Endothelial cell of umbilical vein (primary cell): ENCODE results near the gene RAB7B. TPM values are rescaled to one million over a fixed set of nuclear protein-coding genes. Genes with fewer than 3 reads are reported as not detected.

ENCODE experiments used
- BruUV-seq: library from RNA; stranded (reverse); fragments of 400-500 nt; replicated peaks from 2 replicates; lab custom pipeline; 2021; lab: Mats Ljungman, UMichigan
- CTCF ChIA-PET: fragments of 300-600, 350-600 bp; sonication (Branson Sonifier 250); formaldehyde crosslinking; loops from one replicate; lab custom pipeline; 2021; ENCODE audit warnings: antibody characterized with exemption, inconsistent platforms; lab: Charles Lee
- POLR2A ChIA-PET: fragments of 300-600, 350-600 bp; sonication (Branson Sonifier 250); formaldehyde crosslinking; loops from one replicate; lab custom pipeline; 2021; ENCODE audit warnings: antibody characterized with exemption, inconsistent platforms; lab: Charles Lee
- DNase-seq: peaks from one replicate; pipeline ENCODE4 v3.0.0-alpha.2; 2011; ENCODE audit warnings: low read depth, low spot score
- FAIRE-seq: peaks from 2 replicates; lab custom pipeline; 2011; peaks lifted over from hg19 to GRCh38; lab: Jason Lieb, UNC
- H2AFZ ChIP-seq: 2 replicates; pipeline ENCODE4 v1.6.0; 2012; ENCODE audit warnings: low read depth, low read length, control low read depth, inconsistent platforms
- H3K27ac ChIP-seq: 2 replicates; pipeline ENCODE4 v1.5.1; 2011; ENCODE audit warnings: low read depth, mild to moderate bottlenecking, control low read depth, low read length, moderate library complexity; ENCODE audit not compliant: insufficient read depth
- H3K27me3 ChIP-seq, 2 experiments: 2 replicates each; pipeline versions ENCODE4 v1.6.0 to v1.6.1; 2011; ENCODE audit warnings: low read length in 2 of 2, mixed read lengths in 1 of 2; ENCODE audit not compliant: control insufficient read depth in 2 of 2, insufficient read depth in 2 of 2
- H3K36me3 ChIP-seq, 2 experiments: 2 replicates in 1 of 2; 3 replicates in 1 of 2; pipeline ENCODE4 v1.5.1; 2011; ENCODE audit warnings: low read length in 2 of 2, mild to moderate bottlenecking in 1 of 2, moderate library complexity in 1 of 2; ENCODE audit not compliant: control insufficient read depth in 2 of 2, insufficient read depth in 2 of 2; ENCODE audit errors: extremely low read depth in 1 of 2
- H3K4me1 ChIP-seq: 3 replicates; pipeline ENCODE4 v1.5.1; 2011; ENCODE audit warnings: mild to moderate bottlenecking, low read length; ENCODE audit not compliant: control insufficient read depth, insufficient read depth; ENCODE audit errors: extremely low read depth
- H3K4me2 ChIP-seq: 2 replicates; pipeline ENCODE4 v1.6.1; 2011; ENCODE audit warnings: low read length, control low read depth, mixed read lengths; ENCODE audit not compliant: insufficient read depth
- H3K4me3 ChIP-seq, 3 experiments: fragments of 200-600 bp in 1 of 3; sonication (generic), shearing (Covaris generic) in 1 of 3; replicated peaks in 1 of 3; 2 replicates each; pipeline ENCODE4 v1.5.1; 2011 to 2016; ENCODE audit warnings: control low read depth in 3 of 3, low read length in 3 of 3, mild to moderate bottlenecking in 2 of 3, inconsistent platforms in 1 of 3, low read depth in 1 of 3, moderate library complexity in 1 of 3; ENCODE audit not compliant: insufficient read depth in 1 of 3
- H3K79me2 ChIP-seq: 2 replicates; pipeline ENCODE4 v1.6.0; 2012; ENCODE audit warnings: low read length, inconsistent platforms; ENCODE audit not compliant: control insufficient read depth, insufficient read depth
- H3K9ac ChIP-seq: replicated peaks from 2 replicates; pipeline ENCODE3; 2011; ENCODE audit warnings: low read length, control low read depth; ENCODE audit not compliant: insufficient read depth; ENCODE audit errors: extremely low read depth
- H3K9me1 ChIP-seq: replicated peaks from 3 replicates; pipeline ENCODE4 v1.6.0; 2011; ENCODE audit warnings: mild to moderate bottlenecking, low read length; ENCODE audit not compliant: control insufficient read depth, insufficient read depth; ENCODE audit errors: extremely low read depth
- H3K9me3 ChIP-seq: replicated peaks from 2 replicates; pipeline ENCODE4 v1.5.1; 2012; ENCODE audit warnings: low read length, inconsistent platforms; ENCODE audit not compliant: control insufficient read depth, insufficient read depth
- H4K20me1 ChIP-seq: replicated peaks from 2 replicates; pipeline ENCODE3; 2011; ENCODE audit warnings: mild to moderate bottlenecking, low read length; ENCODE audit not compliant: control insufficient read depth, insufficient read depth; ENCODE audit errors: extremely low read depth
- EZH2 ChIP-seq: IDR thresholded peaks from 2 replicates; pipeline ENCODE4 v1.6.1; 2012; ENCODE audit warnings: borderline replicate concordance, low read depth, mild to moderate bottlenecking, moderate library complexity, low read length, inconsistent platforms; ENCODE audit not compliant: severe bottlenecking
- FOS ChIP-seq: IDR thresholded peaks from 2 replicates; pipeline ENCODE4 v1.6.1; 2011; ENCODE audit warnings: mild to moderate bottlenecking, low read length, moderate library complexity, borderline replicate concordance; ENCODE audit not compliant: insufficient read depth
- POLR2A ChIP-seq: IDR thresholded peaks from 2 replicates; pipeline ENCODE4 v1.6.1; 2012; ENCODE audit warnings: low read depth, mild to moderate bottlenecking, control low read depth, low read length
- POLR2AphosphoS5 ChIP-seq: IDR thresholded peaks from 2 replicates; pipeline ENCODE4 v1.6.1; 2012; ENCODE audit warnings: low read depth, mild to moderate bottlenecking, control low read depth, low read length, moderate library complexity; ENCODE audit not compliant: insufficient read depth
- dilution Hi-C: fragments of 300-500 bp; cut with MboI; formaldehyde crosslinking; loops from one replicate; pipeline ENCODE4 v1.15.0; 2019; ENCODE audit warnings: low sequenced_read_pairs; ENCODE audit not compliant: extremely low pct_ligation_motif_present
- intact Hi-C: fragments of 100-400 bp; cut with micrococcal nuclease; formaldehyde crosslinking; loops from one replicate; pipeline ENCODE4 v1.10.0; 2022
- polyA plus RNA-seq, 4 experiments: library from polyadenylated mRNA; depleted of rRNA in 3 of 4; stranded (reverse) in 3 of 4; unstranded in 1 of 4; fragments of >200 nt; gene quantifications; 2 replicates each; pipeline versions ENCODE4 v1.2.1 to v1.2.3, GENCODE V29; 2011 to 2012; ENCODE audit warnings: missing spikeins in 1 of 4
- total RNA-seq: library from RNA; stranded (reverse); gene quantifications from 2 replicates; pipeline ENCODE4 v1.2.3, GENCODE V29; 2021
- TF ChIP-seq, protein P1 (sequence below): IDR thresholded peaks from 2 replicates; pipeline ENCODE4 v1.6.1; 2011; ENCODE audit not compliant: insufficient read depth, insufficient read length

Gene RAB7B
- total and polyA plus RNA-seq, 2 donors (not counting 3 experiments of a cell fraction or from before 2014, with no cell fraction given) = 0.15 TPM; not detected in 1

DNA sequence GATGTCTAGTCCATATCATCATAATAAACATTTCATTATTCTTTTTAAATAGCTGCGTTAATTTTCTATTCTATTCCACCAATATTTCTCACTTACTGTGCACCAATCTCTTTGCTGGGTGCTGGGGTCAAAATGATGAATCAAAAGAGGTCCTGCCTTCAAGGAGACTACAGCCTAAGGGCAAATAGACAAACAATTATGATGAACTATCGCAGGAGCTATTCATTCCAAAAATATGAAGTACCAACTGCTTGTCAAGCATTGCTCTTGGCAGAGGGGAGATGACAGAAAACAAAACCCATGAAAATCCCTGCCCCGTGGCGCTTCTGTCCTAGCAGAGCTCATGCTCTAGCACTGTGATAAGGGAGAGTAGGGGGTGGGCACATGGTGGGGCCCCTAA lies 31.1 kb downstream of the RAB7B start:
- Histone ChIP-seq H3K9me3 (no peaks in the 10 kb centered on the region), H3K4me2 (no peak overlapping the region), H3K79me2 (no peaks in the 10 kb centered on the region), H3K36me3 (no peaks in the 10 kb centered on the region), H3K27ac (no peak overlapping the region), H3K4me3 (no peak overlapping the region), H2AFZ (no peak overlapping the region), H3K4me1 (peaks cover 8% of the 10 kb centered on the region), H3K27me3 (no peaks in the 10 kb centered on the region), H3K9me1 (no peaks in the 10 kb centered on the region), H3K9ac (no peak overlapping the region), H4K20me1 (no peaks in the 10 kb centered on the region)
- ChIA-PET POLR2A (no interaction called here), CTCF (interaction anchor here (0.7 to 5.9 kb wide), 3 partner anchors 10 to 134 kb away, joined by 3 to 61 read pairs (median 3); no protein-coding TSS in a partner anchor)
- DNase-seq (no peak), FAIRE-seq (no peak)
- no peak for TF ChIP-seq FOS
- TF ChIP-seq, protein P1, sequence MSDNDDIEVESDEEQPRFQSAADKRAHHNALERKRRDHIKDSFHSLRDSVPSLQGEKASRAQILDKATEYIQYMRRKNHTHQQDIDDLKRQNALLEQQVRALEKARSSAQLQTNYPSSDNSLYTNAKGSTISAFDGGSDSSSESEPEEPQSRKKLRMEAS = no peak
- no peak for TF ChIP-seq POLR2A
- TF ChIP-seq EZH2 = no peak
- no peak for TF ChIP-seq POLR2AphosphoS5
- BruUV-seq = no TSS peak
- dilution Hi-C loops (no loop called here), intact Hi-C loops (no loop called here)

DNA sequence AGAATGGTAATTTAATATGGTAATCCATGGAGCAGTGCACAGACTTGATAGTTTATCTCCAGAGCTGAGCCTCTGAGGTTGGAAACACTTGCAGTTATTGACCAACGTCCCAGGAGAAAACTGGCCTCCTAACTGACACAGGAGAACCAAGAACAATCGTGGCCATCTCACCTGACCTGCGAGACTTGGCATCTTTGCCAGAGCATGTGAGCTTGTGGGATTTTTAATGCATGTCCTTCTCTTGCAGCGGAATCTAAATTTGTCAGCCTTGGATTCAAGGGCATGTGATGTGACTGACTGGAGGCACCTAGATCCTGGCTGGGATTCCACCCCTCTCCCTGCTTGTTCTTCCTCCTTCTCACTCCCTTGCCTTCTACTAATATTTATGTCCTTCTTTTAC lies 32.1 kb downstream of the RAB7B start:
- intact Hi-C loops (no loop called here), dilution Hi-C loops (no loop called here)
- no peaks in the 10 kb centered on the region for H3K9me3 ChIP-seq
- no peak overlapping the region for H3K4me3 ChIP-seq
- FAIRE-seq = no peak
- H3K27ac ChIP-seq = no peak overlapping the region
- ChIA-PET CTCF (interaction anchor here (0.8 to 5.9 kb wide), 7 partner anchors 11 to 135 kb away, joined by 3 to 61 read pairs (median 4); no protein-coding TSS in a partner anchor), POLR2A (no interaction called here)
- H3K79me2 ChIP-seq = no peaks in the 10 kb centered on the region
- H3K4me2 ChIP-seq = no peak overlapping the region
- TF ChIP-seq FOS = no peak
- TF ChIP-seq POLR2AphosphoS5 = no peak
- TF ChIP-seq POLR2A = no peak
- peaks cover 8% of the 10 kb centered on the region for H3K4me1 ChIP-seq
- H3K9me1 ChIP-seq = no peaks in the 10 kb centered on the region
- no peaks in the 10 kb centered on the region for H4K20me1 ChIP-seq
- DNase-seq = no peak
- no peak overlapping the region for H3K9ac ChIP-seq
- no peak overlapping the region for H2AFZ ChIP-seq
- BruUV-seq = no TSS peak
- no peaks in the 10 kb centered on the region for H3K27me3 ChIP-seq
- no peaks in the 10 kb centered on the region for H3K36me3 ChIP-seq
